HG02571 (cell line): ENCODE results near the gene TIPARP.
"Not testable (repeated sequence)": the region's sequence is repeated elsewhere in the genome, so short reads cannot be mapped to it uniquely, and the experiment has no call there.

Experiments used
- ATAC-seq: cut with Tn5 transposase; IDR thresholded peaks from one replicate; pipeline ENCODE4 v1.9.1; 2021; ENCODE audit warnings: mild to moderate bottlenecking, moderate library complexity; ENCODE audit not compliant: unreplicated experiment

Gene TIPARP

DNA sequence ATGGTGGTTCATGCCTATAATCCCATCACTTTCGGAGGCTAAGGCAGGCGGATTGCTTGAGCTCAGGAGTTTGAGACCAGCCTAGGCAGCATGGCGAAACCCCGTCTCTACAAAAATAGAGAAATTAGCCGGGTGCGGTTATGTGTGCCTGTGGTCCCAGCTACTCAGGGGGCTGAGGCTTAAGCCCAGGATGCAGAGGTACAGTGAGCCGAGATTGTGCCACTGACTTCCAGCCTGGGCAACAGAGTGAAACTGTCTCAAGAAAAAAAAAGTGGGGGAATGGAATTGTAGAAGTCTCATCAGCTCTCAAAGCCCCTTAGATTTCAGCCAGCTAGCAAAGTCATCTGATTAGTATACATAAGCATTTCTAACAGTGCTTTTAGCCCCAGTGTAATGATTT is 33.2 kb downstream of the TIPARP start:
- ATAC-seq: no peak

DNA sequence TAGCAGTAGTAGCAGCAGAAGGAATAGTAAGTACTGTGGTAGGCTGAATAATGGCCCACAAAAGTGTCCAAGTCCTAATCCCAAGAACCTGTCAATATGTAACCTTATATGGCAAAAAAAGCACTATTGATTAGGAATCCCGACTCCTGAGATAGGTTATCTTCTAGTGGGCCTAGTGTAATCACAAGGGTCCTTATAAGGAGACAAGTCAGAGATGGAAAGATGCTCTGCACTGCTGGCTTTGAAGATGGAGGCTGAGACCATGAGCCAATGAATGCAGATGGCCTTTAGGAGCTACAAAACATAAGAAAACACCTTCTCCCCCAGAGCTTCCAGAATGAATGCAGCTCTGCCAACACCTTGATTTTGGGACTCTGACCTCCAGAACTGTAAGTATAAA is 36.0 kb downstream of the TIPARP start:
- ATAC-seq: no peak

DNA sequence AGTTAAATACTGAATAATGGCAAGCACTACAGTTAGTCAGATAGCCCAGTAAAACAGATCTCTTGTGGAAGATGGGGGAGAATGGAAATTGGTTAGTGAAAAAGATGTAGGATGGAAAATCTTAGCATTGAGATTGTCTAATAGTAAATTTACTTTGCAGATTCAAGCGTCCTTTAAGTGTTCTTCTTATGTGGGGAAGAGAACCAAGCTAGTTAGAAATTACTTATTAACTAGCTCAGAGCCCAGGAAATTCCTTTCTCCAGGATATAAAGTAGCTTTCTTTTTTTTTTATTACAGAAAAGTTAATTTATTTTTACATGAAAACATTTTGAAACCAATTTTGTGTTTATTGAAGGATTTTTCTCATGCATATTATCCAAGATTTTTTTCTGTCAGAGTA is 36.7 kb downstream of the TIPARP start:
- no peak for ATAC-seq

DNA sequence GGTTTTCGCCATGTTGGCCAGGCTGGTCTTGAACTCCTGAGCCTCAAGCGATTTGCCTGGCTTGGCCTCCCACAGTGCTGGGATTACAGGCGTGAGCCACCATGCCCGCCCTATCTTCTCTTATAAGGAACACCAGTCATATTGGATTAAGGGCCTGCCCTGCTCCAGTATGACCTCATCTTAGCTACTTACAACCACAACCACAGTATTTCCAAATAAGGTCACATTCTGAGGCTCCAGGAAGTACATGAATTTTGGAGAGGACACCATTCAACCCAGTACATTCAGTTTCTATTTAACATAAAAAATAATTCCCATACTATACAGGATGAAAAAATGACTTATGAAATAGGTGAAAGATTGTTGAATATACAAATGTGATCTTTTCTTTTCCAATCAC is 37.6 kb downstream of the TIPARP start:
- ATAC-seq: not testable (repeated sequence)

DNA sequence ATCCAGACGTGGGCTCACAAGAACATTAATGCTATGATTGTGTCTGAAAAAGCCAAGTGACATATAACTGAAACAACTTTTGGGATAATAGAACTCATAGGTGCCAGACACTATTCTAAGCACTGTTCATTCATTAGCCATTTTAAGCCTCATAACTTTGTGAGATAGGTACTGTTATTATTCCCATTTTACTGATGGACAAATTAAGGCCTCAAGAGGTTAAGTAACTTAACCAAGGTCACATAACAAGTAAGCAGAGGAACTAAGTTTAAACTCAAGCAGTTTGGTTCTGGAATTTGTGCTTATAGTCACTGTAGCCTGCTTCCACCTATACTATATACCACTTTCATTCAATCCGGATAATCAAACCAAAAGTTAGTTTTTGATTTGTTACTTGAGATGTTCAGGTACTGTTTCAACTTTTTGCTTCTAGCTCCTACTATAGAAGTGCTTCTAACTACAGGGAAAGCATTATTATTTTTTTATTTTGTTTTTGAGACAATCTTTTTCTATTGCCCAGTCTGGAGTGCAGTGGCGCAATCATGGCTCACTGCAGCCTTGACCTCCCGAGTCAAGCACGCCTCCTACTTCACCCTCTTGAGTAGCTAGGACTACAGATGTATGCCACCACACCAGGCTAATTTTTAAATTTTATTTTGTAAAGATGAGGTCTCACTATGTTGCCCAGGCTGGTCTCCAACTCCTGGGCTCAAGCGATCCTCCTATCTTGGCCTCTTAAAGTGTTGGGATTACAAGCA is 41.9 kb downstream of the TIPARP start:
- ATAC-seq: no peak

DNA sequence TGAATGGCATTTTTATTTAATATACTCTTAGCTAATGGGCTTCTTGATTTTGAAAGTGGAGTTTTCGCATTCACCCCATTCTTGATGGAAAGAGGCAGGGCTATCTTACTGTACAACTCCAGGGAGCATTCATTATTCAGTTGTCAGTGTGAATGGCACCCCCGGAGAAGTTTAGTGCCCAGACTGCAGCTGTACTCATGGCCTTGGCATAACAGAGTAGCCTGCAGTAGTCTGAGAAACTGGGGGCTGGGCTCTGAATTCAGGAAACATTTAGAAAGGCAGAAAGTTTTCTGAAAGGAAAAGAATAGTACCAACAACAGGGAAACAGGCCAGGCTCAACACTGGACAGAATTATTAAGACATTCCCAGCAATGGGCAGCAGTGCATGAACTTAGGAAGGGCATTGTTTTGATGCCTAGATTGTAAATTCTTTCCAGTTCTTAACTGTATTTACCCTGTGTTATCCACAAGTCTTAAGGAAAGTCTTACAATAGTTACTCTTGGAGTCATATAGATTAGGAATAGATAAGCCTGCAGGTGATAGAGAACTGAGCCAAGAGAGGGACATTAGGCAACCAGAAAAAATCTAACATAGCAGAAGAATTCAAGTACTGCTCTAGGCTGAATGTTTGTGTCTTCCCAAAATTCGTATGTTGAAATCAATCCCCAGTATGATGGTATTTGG is 44.4 kb downstream of the TIPARP start:
- ATAC-seq: no peak

DNA sequence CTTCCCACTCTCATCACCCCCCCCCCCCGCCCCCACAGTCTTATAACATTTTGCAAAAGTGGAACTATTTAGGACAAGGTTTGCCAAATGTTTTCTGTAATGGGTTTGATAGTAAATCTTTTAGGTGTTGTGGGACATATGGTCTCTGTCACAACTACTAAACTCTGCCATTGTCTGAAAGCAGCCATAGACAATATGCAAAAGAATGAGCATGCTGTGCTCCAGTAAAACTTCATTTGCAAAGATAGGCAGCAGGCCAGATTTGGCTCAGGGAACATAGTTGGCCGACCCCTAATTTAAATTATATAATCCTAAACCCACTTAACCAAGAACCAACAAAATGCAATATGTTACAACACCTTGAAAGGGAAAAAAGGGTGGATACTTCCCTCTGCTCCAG is 46.4 kb downstream of the TIPARP start:
- ATAC-seq: no peak

DNA sequence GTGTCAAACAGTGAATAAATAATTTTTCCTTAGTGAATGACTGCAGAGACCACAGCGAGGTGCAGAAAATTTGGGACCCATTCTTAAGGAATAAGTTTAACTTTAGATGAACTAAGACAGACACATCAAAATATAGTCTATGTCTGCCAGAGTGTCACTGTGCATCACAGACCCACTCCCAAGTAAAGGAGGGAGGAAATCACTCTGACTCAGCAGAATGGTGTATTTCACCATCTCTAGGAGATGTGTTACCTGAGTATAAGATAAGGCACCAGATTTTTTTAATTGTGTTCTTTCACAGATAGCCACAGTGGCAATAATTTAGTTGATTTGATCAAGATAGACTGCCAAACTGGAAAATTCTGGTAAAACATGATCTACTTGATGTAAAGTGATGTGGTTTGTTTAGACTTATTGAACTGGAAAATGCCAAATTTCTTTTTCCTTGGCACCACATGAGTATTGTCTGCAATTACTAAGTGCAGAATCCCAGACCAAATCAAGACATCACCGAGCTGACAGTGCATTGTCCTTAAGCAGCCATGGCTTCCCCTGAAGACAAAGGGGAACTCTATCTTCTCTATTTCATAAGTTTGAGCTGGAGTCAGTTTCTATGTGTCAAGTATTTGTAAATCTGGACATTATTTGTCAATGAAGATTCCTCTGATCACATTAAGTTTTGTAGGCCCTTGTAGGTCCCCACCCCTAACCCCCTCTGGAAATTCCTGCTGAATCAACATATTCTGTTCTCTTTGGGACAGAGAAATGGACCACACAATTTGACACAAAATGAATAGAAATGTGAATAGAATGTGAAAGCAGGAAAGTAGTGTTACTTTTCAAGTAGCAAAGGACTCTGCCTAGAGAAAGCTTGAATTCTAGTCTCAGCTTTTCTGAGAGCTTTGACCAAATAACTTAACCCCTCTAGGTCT is 47.6 kb downstream of the TIPARP start:
- no peak for ATAC-seq

DNA sequence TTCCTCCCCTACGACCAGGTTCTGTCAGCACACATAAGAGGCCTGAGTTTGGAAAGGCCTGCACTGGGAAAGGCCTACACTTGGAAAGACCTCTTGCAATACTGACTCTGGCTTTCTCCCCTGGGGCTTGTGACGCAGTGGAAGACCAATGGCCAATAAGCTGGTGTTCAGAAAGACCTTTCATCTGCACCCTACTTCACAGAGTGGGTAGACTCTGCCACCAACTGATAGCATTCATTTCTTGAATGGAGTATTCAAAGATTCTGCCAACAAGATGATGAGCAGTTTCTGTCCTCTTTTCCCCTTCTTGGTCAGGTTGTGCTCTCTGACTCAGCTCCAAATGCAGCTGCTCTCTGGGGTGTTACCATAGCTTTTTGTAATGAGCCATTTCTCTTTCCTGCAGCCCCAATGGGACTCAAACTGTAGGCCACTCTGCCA is 48.8 kb downstream of the TIPARP start:
- ATAC-seq: no peak

DNA sequence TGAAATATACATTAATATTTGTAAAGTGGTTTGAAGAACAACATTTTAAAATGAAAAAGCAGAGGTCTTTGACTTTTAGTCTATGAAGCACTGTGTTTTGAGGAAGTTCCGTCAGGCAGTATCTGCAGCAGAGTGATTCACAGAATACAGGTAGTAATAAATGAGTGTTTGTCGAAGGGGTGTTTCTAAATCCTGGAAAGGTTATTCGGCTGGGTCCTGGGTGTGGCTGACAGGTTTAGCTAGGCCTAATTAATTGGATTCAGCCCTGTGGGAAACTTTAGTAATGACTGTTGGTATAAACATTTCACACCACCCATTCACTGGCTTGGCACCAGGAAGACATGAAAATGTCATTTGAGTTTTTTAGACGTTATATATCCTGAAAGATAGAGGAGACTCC is 51.3 kb downstream of the TIPARP start:
- ATAC-seq: no peak

DNA sequence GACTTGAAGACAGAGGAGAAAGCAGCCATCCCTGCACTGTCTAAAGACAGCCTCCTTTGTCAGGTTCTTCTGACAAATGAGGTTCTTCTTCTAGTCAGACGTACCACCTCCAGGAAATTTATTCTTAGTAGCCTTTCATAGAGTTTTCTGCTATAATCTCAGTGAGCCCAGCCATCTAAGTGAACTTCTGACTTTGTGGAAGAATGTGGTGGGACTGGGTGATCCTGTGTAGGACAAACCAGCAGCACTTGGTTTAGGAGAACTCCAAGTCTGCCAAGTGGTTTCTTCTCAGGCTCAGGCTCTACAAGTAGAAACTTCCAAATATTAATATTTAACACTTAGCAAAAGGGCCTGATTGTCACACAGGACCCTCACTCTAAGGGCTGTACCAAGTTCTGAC is 52.1 kb downstream of the TIPARP start:
- no peak for ATAC-seq

DNA sequence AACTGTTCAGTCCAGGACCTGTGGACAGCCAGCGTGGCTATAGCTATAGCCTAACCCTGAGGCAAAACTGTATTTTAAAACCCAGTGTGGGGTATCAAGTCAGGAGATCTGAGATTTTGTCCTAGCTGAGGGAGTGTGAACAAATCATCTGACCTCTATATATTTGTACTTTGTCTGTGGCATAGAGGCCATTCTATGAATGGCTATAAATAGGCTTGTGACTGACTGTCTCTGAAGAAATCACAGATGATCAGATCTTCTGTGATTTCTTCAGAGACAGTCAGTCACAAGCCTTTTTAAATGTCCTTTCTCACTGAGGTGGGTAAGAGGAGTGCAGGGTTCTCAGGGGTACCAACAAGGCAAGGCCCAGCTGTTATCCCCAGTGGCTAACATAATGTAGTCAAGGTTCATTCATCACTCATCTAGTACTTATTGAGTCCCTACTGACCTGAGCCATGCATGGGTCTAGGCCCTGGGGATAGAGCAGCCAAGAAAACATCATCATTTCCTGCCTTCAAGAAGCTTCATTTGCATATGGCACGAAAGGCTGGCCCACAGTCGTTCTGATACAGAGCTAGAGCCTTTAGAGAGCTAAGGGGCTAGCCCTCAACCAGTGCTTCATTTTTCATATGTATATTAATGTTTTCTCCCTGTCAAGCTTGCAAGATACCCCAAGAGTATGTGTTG is 53.3 kb downstream of the TIPARP start:
- ATAC-seq: peak; percentile 72

DNA sequence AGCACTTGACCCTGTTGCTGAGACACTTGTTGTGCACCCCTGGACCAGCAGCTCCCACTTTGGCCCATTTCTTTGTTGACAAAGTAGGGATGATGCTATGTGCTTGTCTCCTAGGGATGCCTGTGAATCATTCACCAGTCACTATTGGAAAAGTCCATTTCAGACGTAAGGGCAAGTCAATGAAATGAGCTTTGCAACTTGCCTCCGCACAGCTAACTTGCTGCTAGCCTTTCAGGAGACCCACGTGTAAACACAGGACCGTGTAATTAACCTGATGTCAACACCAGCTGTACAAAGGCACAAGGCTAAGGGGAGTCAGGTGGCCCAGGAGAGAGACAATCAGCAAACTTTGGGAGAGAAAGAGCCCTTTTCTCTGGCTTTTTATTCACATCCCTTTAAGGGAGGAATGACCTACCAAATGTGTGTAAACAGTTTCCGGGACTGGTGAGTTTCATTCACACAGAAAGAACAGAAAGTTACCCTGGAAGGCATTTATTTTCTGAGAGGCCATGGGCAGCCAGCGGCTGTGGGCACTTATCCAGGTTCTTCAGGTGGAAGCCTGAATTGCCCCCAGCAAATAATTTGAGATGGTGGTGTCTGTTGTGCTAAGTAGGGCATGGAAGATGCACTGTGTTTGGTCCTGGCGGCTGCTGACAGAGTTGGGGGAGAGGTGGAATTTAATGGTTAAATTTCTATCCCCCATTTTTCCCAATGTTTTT is 54.0 kb downstream of the TIPARP start:
- ATAC-seq: no peak

DNA sequence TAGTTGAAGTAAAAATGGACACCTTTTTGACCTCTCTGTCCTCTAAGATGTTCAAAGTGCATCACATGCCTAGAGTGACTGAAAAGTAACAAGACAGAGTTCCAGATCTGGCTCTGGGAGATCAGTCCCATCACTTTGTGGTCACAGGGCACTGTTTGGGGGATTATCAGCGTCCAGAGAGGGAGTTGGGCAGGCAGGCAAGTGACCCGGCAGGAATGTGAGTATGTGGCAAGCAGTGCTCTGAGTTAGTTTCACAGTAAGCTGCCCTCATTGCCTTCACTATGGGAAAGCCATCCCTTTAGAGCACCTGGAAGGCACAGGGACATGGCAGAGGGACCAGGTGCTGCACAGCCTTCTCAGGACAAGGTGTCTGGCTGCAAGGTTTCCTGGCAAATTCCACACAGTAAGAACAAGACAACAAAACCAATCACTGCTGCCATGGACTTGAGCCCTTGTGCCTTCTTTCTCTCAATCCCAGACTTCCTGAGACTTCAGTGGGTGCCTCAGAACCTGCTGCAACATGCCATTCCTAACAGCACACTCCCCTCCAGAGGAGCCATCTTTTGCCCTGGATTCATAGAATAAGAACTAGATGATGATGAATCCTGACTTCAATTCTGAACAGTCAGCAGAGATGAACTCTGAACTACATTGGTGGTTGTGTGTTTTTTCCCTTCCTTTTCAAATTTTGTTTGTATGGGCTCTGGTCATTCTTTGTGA is 55.2 kb downstream of the TIPARP start:
- no peak for ATAC-seq

DNA sequence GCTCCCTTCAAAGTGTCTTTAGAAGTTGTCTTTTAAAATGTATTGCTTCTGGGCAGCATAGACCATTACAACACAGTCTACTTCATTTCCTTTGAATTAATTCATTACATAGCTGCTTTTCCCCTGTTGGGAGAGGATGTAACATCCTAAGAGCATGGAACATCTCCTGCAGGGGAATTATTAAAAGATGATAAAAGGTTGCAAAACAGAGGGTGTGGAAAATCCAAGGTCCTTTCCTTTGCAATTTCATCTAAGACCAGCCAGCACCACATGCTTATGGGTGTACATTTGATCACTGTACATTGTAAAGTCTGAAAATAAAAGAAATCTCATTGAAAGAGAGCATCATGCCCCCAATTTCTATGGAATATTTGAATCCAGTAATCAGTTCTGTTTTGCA is 57.4 kb downstream of the TIPARP start:
- no peak for ATAC-seq

DNA sequence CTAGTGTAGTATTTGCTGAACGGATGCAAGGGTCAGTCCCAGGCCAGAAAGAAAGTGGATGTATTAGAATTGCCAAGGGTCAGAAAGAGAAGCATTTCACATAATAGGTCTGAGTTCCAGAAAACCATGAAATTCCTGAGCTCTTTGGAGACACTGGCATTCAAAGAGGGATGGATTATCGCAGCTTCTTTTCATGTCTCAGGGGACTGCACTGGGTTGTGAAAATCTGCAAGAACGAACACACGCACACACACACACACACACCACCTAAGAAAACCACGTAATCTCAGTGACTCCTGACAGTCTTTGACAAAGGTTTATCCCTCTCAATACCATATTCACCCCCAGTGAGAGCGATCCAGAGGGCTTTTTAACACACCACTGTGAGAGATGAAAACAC is 57.9 kb downstream of the TIPARP start:
- no peak for ATAC-seq

DNA sequence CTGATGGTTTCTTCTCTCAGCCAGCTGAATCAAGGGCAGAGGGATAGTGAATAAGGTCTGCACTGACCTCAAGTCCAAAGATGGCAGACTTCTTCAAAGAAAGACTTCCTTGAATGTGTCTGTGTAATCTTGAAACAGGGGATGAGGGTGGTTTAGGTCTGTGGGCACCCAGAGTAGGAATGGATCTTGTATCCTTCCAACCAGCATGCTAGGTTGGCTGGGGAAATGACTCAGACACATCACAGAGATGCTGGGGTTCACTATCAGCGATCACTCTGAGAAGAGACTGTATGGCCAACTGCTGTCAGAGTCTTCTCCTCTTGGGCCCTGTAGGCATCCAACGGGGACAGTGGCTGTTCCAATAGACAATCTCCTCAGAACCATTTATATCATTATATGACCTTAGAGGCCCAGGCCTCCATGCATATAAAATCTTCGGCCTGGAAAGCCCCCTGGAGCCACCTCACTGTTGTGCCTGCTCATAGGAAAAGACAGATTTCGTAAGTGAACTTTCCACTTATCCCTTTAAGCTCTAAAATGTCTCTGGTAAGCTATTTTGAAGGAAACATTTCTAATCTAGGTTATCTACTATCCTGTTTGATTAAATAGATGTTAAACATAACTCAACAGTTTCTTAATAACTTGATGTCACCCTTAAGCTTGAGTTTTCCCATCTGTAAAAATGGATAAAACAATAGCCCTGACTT is 58.5 kb downstream of the TIPARP start:
- ATAC-seq: no peak

DNA sequence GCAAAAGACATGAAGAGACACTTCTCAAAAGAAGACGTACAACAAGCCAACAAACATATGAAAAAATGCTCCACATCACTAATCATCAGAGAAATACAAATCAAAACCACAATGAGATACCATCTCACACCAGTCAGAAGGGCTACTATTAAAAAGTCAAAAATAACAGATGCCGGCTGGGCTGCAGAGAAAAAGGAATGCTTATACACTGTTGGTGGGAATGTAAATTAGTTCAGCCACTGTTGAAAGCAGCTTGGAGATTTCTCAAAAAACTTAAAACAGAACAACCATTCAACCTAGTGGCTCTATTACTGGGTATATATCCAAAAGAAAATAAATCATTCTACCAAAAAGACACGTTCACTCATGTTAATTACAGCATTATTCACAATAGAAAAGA is 60.3 kb downstream of the TIPARP start:
- not testable (repeated sequence) for ATAC-seq

DNA sequence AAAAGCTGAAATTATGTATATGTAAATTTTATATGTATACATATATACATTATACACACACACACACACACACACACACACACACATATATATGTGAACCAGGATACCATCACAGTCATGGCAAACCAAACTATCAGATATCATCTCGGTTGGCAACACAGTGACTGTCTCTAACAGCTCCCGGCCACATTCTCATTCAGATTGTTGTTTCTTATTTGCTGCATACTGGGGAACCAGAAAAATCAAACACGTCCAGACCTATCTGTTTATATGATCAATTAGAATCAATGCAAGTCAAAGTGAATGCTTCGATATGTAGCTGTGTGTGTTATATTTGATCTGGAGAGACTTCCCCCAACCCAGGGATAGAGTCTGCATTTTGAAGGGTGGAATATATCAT is 61.1 kb downstream of the TIPARP start:
- ATAC-seq: no peak
